Ovary (tissue), 3 donors: ENCODE results near the gene CSAD.

ENCODE experiments used
- EP300 ChIP-seq: sonication (generic); formaldehyde crosslinking; IDR thresholded peaks from one replicate; pipeline ENCODE4 v1.6.1; 2017; ENCODE audit warnings: antibody characterized with exemption
- TF ChIP-seq, protein P1 (sequence below), 3 donors: fragments of 450-650 bp in 2 of 3; fragments of 200-600 bp in 1 of 3; IDR thresholded peaks; one replicate each; pipeline versions ENCODE4 v1.5.1 to v1.8.0; 2016 to 2022; ENCODE audit warnings: antibody characterized with exemption in 3 of 3, mild to moderate bottlenecking in 1 of 3
- donor health status: DM: no; HTN: no; CAD: no.

DNA sequence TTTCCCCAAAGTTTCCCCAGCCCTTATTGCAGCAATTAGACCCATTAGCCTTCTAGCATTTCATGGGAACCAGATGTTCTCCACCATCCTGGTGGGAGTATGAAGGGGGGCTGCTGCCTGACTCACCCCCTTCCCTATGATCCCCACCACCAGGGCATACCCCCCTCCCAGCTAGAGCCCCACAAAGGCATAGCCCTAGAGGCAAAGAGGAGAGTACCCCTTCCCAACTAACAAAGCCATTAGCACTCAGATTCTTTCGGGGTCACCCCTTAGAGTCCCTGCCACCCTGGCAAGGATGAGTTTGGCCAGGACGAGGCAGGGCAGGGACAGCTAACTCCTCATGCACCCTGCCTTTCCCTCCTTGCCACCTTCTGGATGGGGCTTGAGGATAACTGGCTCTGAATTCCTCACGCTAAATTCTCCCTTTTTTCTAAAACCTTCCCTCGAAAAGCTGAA lies 42.1 kb upstream of the CSAD start:
- TF ChIP-seq, protein P1, sequence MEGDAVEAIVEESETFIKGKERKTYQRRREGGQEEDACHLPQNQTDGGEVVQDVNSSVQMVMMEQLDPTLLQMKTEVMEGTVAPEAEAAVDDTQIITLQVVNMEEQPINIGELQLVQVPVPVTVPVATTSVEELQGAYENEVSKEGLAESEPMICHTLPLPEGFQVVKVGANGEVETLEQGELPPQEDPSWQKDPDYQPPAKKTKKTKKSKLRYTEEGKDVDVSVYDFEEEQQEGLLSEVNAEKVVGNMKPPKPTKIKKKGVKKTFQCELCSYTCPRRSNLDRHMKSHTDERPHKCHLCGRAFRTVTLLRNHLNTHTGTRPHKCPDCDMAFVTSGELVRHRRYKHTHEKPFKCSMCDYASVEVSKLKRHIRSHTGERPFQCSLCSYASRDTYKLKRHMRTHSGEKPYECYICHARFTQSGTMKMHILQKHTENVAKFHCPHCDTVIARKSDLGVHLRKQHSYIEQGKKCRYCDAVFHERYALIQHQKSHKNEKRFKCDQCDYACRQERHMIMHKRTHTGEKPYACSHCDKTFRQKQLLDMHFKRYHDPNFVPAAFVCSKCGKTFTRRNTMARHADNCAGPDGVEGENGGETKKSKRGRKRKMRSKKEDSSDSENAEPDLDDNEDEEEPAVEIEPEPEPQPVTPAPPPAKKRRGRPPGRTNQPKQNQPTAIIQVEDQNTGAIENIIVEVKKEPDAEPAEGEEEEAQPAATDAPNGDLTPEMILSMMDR (IDR thresholded peaks at IDR 0.05), result no peak
- no peak for TF ChIP-seq EP300
